T-helper 1 cell (primary cell): ENCODE results near the gene MCRIP2.

Source experiments
- DNase-seq, 5 donors: peaks; one replicate each; pipeline ENCODE4 v3.0.0-alpha.2; 2012 to 2020

Gene MCRIP2

DNA sequence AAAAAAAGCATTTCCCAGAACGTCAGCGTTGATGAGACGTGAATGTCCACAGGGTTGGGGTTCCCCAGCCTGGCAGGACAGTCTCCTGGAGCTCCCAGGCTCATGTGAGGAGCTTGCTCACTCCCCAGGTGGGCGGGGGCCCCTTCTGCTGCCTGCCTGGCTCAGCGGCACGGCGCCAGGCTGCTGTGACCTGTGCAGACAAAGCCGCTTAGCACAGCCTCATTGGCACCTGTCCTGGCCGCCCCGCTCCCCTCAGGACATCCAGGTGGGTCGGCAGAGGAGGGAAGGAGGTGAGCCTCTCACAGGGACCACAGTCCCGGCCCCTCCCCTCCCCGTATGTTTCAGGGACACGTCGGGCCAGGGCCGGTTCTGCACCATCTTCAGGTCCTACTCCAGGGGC is 23.8 kb upstream of the MCRIP2 start:
- no peak for DNase-seq

DNA sequence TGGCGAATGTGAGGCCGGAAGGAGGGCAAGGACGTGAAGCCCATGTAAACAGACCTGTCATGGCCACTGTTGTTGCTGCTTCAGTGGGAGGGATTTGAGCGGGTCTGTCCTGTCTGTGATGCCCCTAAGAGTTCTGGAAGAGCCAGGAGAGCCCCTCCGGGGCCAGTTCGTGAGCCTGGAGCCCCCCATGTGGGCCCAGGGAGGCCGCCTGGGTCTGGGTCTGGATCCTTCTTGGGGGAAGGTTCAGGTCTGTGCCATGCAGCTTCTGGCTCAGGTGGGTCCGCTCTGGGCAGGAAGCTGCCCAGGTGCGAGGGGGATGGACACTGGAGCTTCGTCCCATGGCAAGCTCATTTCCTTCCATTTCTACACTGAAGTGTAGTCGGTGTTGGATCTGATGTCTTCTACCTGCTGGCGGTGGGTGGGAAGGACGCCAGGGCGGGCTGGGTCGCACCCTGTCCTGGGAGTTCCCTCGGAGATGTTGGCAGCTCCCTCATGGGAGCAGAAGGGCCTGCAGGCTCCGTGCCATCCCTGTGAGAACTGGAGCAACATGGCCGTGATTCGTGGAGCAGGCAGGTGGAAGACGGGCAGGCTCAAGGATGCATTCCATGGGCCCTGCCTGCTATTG is 22.0 kb upstream of the MCRIP2 start:
- no peak for DNase-seq

DNA sequence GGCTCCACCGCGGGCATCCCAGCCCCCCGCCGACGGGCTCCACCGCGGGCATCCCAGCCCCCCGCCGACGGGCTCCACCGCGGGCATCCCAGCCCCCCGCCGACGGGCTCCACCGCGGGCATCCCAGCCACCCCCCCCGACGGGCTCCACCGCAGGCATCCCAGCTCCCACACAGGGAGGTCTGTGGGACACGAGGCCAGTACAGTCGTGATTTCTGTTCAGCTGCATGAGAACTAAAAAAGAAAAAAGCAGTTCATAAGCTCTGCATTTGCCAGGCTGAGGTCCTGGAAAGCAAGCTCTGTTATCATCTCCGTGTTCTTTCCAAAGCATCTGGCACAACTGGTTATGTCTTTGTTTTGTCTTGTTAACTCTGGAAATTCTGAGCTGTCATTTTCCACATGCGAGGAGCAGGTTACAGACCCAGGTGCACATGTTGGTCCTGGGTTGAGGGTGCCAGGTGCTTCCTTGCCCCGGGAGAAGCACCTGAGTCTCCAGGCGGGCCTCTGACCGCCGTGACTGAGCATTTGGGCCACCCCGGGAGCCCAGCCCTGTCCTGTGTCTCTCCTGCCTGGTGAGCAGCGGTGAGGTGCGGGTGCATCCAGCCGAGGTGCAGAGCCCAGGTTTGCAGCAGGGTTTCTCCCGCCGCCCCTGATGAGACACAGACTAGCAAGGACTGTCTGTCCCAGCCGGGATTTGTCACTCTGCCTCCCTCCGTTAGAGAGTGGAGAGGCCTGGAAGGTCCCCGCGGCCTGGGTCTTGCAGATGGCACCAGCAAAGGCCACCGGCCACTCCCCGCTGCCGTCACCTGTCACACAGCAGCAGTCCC is 20.7 kb upstream of the MCRIP2 start:
- DNase-seq, result no peak

DNA sequence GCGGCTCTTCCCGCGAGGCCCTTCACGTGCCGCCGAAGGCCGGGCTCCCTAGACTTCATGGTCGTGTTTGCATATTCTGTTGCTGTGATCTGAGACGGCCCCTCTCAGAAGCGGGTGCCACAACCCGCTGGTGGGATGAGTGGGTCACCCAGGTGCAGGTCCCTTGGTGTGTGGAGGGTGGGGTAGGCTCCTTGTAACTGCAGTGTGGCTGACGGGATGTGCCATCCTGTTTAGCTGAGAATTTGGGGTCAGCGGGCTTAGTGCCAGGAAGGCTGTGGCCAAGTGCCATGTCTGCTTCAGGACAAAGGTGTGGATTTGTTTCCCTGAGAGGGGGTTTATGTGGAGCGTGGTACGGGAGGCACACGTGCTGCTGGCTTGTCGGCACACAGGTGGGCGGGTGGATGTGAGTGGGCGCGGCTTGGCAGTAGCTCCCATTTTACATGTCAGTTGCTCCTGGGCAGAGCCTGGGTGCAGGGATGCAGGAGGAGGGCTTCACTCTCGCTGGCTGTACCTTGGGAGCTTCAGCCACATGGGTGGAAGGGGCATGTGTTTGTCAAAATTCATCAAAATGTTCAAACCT is 20.0 kb upstream of the MCRIP2 start:
- DNase-seq, result no peak

- no peak for DNase-seq
These were observed 18.7 kb upstream of the MCRIP2 start for GRCh38 chr16:622920-623280.

DNA sequence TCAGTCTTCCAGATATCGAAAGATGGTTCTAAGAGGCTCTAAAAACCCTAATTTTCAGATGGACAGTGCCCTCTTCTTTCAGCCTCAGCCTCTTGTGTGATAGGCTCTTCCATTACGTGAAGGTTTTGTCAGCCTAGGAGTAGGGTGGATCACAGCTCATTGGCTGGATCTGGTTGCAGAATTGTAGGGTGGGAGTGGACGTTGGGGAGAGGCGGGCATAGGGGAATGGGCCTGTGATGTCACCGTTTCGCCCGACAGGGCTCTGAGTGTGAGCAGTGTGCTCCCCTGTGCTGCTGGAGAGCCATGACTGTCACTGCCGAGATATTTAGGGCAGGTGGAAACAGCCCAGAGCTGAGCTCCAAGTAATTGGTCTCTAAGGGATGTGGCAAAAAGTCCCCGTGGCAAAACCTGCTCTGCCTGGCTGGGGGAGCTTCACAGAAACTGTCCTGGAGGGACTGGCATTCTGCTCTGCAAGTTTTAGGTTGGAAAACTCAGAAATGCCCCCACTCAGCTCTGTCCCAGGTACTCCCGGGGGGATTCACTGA is 17.0 kb upstream of the MCRIP2 start:
- no peak for DNase-seq

DNA sequence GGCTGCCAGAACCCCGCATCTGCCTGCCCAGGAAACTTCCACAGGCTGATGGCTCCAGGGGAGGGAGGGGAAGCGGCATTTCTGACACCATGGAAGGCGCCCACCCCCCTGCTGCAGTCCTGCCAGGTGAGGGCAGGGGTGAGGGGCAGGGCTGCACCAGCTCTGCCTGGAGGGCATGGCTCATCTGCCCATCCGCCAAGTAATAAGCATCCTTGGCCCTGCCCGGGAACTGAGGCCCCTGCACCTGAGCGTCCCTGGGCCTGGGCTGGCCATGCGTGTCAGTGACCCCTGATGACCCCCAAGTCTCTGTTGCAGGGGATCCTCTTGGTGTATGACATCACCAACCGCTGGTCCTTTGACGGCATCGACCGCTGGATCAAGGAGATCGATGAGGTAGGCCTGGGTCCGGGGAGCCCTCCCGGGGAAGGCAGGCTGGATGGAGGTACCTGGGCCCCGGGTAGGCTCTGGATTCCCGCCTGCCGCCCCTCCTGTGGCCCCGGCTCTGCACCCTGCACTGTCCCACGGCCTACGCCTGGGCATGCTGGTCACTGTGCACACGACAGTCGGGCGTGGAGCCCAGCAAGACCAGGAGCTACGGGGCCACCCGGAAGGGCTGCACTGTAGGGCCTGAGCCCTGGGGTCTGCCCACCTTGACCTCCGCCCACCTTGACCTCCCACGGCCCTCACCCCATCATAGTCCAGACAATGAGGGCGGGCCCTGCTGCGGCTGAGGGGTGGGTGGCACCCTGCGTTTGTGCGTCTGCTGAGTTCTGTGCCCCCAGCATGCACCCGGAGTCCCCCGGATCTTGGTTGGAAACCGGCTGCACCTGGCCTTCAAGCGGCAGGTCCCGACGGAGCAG is 16.3 kb upstream of the MCRIP2 start:
- DNase-seq, result no peak

DNA sequence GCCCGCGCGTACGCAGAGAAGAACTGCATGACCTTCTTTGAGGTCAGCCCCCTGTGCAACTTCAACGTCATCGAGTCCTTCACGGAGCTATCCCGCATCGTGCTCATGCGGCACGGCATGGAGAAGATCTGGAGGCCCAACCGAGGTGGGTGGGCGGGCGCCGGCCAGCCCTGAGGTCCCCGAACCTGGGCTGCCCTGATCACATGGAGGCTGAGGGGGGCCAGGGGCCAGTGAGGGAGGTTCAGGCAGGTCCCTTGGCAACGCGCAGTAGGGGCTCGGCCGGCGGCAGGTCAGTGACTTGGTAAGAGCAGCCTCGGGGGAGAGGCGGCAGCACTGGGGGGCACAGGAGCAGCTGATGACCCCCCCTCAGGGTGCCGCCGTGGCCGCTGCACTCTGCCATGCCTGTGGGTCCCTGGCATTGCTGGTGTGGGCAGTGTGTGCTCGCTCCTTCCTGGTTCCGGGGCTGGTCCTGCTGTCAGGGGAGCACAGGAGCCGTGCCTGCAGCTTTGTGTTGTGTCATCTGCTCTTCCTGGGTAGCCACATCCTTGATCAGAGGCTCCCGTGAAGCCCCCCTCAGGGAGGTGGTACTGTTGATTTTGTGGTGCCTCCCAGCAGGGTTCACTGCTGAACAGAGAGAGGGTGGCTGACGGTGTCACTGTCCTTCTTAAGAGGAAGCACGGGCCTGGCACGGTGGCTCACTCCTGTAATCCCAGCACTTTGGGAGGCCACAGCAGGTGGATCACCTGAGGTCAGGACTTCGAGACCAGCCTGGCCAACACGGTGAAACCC is 15.5 kb upstream of the MCRIP2 start:
- no peak for DNase-seq

DNA sequence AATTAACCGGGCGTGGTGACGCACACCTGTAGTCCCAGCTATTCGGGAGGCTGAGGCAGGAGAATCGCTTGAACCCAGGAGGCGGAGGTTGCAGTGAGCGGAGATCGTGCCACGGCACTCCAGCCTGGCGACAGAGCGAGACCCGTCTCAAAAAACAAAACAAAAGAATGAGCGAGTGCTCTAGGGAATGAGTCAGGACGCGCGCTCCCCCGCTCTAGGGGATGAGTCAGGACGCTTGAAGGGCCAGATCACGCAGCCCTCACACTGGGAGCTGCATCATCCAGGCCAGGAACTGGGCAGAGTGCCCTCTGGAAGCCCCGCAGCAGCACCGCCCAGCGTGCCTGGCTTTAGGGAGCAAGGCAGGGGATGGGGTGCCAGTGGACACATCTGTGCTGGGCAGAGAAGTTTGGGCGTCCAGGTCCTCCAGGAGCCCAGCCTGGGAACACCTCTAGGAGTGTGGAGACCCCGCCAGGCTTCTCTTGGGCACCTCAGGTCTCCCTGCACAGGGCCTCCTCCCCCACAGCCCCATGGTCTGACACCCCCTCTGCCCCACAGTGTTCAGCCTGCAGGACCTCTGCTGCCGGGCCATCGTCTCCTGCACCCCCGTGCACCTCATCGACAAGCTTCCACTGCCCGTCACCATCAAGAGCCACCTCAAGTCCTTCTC is 14.7 kb upstream of the MCRIP2 start:
- DNase-seq, result no peak

GRCh38 chr16:627454-628239 is 14.0 kb upstream of the MCRIP2 start:
- DNase-seq, result no peak

DNA sequence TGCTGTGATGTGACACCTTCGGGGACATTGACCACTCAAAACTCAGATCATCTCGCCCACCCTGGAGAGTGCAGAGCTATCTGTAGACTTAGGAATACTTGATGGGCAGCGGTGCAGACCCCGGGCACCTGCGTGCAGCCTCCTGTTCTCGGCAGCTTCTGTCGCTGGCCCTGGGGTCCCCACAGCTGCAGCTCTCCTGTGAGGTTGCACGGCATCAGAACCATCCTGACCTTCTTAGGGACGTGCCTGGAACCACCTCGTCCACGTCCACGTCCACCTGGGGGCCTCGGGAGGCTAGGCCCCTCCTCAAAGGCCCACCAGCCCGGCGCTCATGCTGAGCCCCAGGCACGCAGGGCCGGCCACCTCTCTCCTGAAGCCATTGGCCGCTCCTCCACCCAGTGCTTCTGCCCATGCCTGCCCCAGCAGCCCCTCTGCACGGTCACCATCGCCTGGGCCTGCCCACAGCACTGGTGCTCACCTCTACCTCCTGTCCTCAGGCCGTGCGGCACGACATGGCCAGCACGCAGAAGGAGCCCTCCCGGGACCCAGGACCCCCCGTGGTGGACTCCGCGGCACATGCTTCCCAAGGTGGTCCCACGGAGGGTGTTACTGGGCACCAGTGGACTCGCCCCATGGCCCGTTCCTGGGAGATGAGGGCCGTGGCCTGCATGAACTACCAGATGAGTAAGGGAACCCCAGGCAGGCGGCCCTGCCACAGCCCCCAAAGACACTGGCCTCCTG is 13.1 kb upstream of the MCRIP2 start:
- DNase-seq, result no peak

- no peak for DNase-seq
These were observed 12.3 kb upstream of the MCRIP2 start for GRCh38 chr16:629185-629832.

GRCh38 chr16:629833-630248 is 11.8 kb upstream of the MCRIP2 start:
- DNase-seq, result no peak

DNA sequence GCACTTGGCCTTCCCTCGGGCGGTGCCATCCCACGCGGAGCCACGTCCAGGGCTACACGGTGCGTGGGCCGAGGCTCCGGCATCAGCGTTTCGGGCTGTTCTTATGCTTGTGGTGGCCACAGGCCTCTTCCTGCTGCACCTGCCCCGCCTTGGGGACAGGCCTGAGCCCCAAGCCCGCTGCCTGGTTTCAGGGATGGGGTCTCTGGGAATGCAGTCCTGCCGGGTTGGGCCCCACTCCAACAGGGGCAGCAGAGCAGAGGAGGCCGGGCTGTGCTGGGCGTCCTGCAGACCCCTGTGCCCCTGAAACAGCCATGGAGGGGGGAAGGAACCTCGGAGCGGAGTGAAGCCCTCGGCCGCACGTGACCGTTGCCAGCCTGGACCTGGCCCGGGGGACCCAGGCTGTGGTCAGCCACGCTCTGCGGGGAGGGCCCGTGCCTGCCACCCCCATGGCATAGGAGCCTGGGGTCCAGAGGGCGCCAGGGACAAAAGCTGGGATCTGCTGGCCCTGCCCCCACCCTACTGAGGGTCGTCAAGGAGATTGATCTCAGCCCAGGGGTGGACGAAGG is 11.3 kb upstream of the MCRIP2 start:
- no peak for DNase-seq

GRCh38 chr16:630815-631405 is 10.7 kb upstream of the MCRIP2 start, which contains the start of gene WFIKKN1:
WFIKKN1 (plus strand) TSS chr16:630985; CDS start chr16:631254, 269 bp downstream.
- DNase-seq, result no peak

GRCh38 chr16:631808-632358 is 9.7 kb upstream of the MCRIP2 start:
- no peak for DNase-seq

- no peak for DNase-seq
These were observed 8.9 kb upstream of the MCRIP2 start for GRCh38 chr16:632486-633335.
